Smooth muscle cell (in vitro differentiated cells): ENCODE data around the gene CELF2. TPM values are rescaled to one million over a fixed set of nuclear protein-coding genes. Genes with fewer than 3 reads are reported as not detected.
A peak's percentile ranks its signal among the peaks of the same experiment; 100 is the strongest.

Experiments
- DNase-seq: peaks from one replicate; lab custom pipeline; 2025; ENCODE audit not compliant: unreplicated experiment; lab: John Stamatoyannopoulos, UW
- H2AFZ ChIP-seq: fragments of 200-600 bp; sonication (generic); 2 replicates; pipeline ENCODE4 v1.6.0; 2016; ENCODE audit warnings: antibody characterized with exemption, low read depth, mild to moderate bottlenecking
- H3F3A ChIP-seq: fragments of 200-600 bp; sonication (generic); 2 replicates; pipeline ENCODE4 v1.6.0; 2017; ENCODE audit warnings: antibody characterized with exemption, low read depth
- H3K27ac ChIP-seq: fragments of 200-600 bp; sonication (generic); 2 replicates; pipeline ENCODE4 v1.5.1; 2016; ENCODE audit warnings: low read depth, mild to moderate bottlenecking
- H3K27me3 ChIP-seq: fragments of 200-600 bp; sonication (generic); 2 replicates; pipeline ENCODE4 v1.6.1; 2016; ENCODE audit warnings: low read depth, mild to moderate bottlenecking
- H3K36me3 ChIP-seq: fragments of 200-600 bp; sonication (generic); 2 replicates; pipeline ENCODE4 v1.5.1; 2016; ENCODE audit warnings: low read depth
- H3K4me1 ChIP-seq: fragments of 200-600 bp; sonication (generic); 2 replicates; pipeline ENCODE4 v1.5.1; 2016; ENCODE audit warnings: low read depth
- H3K4me2 ChIP-seq: fragments of 200-600 bp; sonication (generic); 2 replicates; pipeline ENCODE4 v1.6.0; 2016; ENCODE audit warnings: mild to moderate bottlenecking
- H3K4me3 ChIP-seq: fragments of 200-600 bp; sonication (generic); 2 replicates; pipeline ENCODE4 v1.5.1; 2016; ENCODE audit warnings: mild to moderate bottlenecking
- H3K79me2 ChIP-seq: fragments of 200-600 bp; sonication (generic); 2 replicates; pipeline ENCODE4 v1.6.0; 2016; ENCODE audit warnings: low read depth, mild to moderate bottlenecking
- H3K9ac ChIP-seq: fragments of 200-600 bp; sonication (generic); 2 replicates; pipeline ENCODE4 v1.6.0; 2016; ENCODE audit warnings: low read depth
- H3K9me3 ChIP-seq: fragments of 200-600 bp; sonication (generic); replicated peaks from 2 replicates; pipeline ENCODE4 v1.5.1; 2016; ENCODE audit warnings: low read depth
- H4K20me1 ChIP-seq: fragments of 200-600 bp; sonication (generic); 2 replicates; pipeline ENCODE4 v1.6.0; 2016; ENCODE audit warnings: low read depth
- CTCF ChIP-seq: fragments of 200-600 bp; sonication (generic); IDR thresholded peaks from 2 replicates; pipeline ENCODE4 v1.5.1; 2017; ENCODE audit warnings: borderline replicate concordance, mild to moderate bottlenecking, antibody characterized with exemption; ENCODE audit not compliant: insufficient read depth, poor library complexity, severe bottlenecking
- WGBS: methylation state at CpG from one replicate; pipeline ENCODE4 v1.1.7; 2016; ENCODE audit warnings: low lambda C conversion rate; 5-methylcytosine and 5-hydroxymethylcytosine counted together
- polyA plus RNA-seq: library from polyadenylated mRNA; unstranded; fragments of >200 nt; fragmentation: Nextera tagmentation; extraction: Ambion mirVana; gene quantifications from 2 replicates; pipeline ENCODE4 v1.2.1, GENCODE V29; 2016
- total RNA-seq: library from RNA; depleted of rRNA; stranded (reverse); fragments of >200 nt; gene quantifications from 2 replicates; pipeline ENCODE4 v1.2.3, GENCODE V29; 2014

Gene CELF2
- total and polyA plus RNA-seq, 2 experiments from 2014 or later = 3.0 to 4.7 TPM

GRCh38 chr10:11015446-11015934, 2.2 kb upstream of the CELF2 start:
- Histone ChIP-seq H3K9me3 (no peaks in the 10 kb centered on the region), H3K79me2 (no peaks in the 10 kb centered on the region), H2AFZ (no peak overlapping the region), H3K36me3 (no peaks in the 10 kb centered on the region), H3F3A (no peaks in the 10 kb centered on the region), H4K20me1 (no peaks in the 10 kb centered on the region), H3K4me3 (no peak overlapping the region), H3K4me1 (peaks cover 22% of the 10 kb centered on the region), H3K9ac (no peak overlapping the region), H3K27me3 (peaks cover 53% of the 10 kb centered on the region), H3K27ac (no peak overlapping the region), H3K4me2 (no peak overlapping the region)
- WGBS = 92% methylated on average over 2 of the region's 2 CpGs
- no peak for TF ChIP-seq CTCF
- DNase-seq = no peak

GRCh38 chr10:11017000-11017569, 587 bp upstream of the CELF2 start:
- H2AFZ ChIP-seq = peak overlapping the region; percentile 86

GRCh38 chr10:11018432-11018841, 765 bp downstream of the CELF2 start:
- Histone ChIP-seq H3K9me3 (no peaks in the 10 kb centered on the region), H3K27ac (no peak overlapping the region), H3K9ac (no peak overlapping the region), H3K4me2 (peak overlapping the region; percentile 93), H2AFZ (peak overlapping the region; percentile 85), H4K20me1 (no peaks in the 10 kb centered on the region), H3K27me3 (peaks cover 82% of the 10 kb centered on the region), H3F3A (no peaks in the 10 kb centered on the region), H3K79me2 (no peaks in the 10 kb centered on the region), H3K36me3 (no peaks in the 10 kb centered on the region), H3K4me1 (peaks cover 33% of the 10 kb centered on the region), H3K4me3 (peak overlapping the region; percentile 70)
- TF ChIP-seq CTCF = no peak
- DNase-seq = no peak
- WGBS = 0% methylated on average over 13 of the region's 57 CpGs

More at GRCh38 chr10:11017000-11017569, 587 bp upstream of the CELF2 start:
- no peak overlapping the region for H3K27ac ChIP-seq
- WGBS = 17% methylated on average over 19 of the region's 19 CpGs
- no peaks in the 10 kb centered on the region for H4K20me1 ChIP-seq
- H3K4me2 ChIP-seq = peak overlapping the region; percentile 93
- H3K4me1 ChIP-seq = peaks cover 30% of the 10 kb centered on the region
- H3K4me3 ChIP-seq = peak overlapping the region; percentile 70
- no peaks in the 10 kb centered on the region for H3F3A ChIP-seq
- H3K27me3 ChIP-seq = peaks cover 69% of the 10 kb centered on the region
- no peak for TF ChIP-seq CTCF
- DNase-seq = no peak
- no peak overlapping the region for H3K9ac ChIP-seq
- no peaks in the 10 kb centered on the region for H3K36me3 ChIP-seq
- no peaks in the 10 kb centered on the region for H3K79me2 ChIP-seq
- H3K9me3 ChIP-seq = no peaks in the 10 kb centered on the region
